Embryonic facial prominence (tissue), 1 donor: ENCODE measurements around the gene TMEM151A.

Experiments
- DNase-seq: peaks from one replicate; pipeline ENCODE4 v3.0.0-alpha.2; 2016; ENCODE audit errors: extremely low spot score

Gene TMEM151A

GRCh38 chr11:66283461-66284105 is 8.1 kb upstream of the TMEM151A start:
- no peak for DNase-seq

DNA sequence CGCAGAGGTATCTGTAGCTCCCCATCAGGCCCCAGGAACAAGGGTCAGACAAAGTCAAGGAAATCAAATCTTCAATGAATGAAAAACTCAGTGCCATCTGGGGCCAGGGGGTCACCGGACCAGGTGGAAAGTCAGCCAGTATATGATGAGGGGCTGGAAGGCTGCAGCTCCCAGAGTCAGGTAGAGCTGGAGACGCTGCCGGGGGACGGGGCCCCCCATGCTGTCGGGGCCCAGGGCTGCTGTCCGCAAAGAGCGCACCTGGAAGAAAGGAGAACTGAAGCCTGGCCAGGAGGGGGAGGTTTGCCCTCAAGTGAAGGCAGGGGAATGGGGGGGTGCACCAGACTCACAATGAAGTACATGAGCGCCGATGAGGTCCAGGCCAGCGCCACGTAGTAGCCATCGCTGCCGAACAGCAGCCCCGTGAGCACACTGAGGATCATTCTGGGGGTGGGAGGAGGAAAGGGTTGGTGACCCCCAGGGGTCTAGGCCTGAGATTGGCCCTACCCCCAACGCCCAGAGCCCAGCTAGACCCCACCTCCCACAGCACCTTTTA is 7.1 kb upstream of the TMEM151A start:
- no peak for DNase-seq

- no peak for DNase-seq
These were observed 6.3 kb upstream of the TMEM151A start for GRCh38 chr11:66285250-66285947.

DNA sequence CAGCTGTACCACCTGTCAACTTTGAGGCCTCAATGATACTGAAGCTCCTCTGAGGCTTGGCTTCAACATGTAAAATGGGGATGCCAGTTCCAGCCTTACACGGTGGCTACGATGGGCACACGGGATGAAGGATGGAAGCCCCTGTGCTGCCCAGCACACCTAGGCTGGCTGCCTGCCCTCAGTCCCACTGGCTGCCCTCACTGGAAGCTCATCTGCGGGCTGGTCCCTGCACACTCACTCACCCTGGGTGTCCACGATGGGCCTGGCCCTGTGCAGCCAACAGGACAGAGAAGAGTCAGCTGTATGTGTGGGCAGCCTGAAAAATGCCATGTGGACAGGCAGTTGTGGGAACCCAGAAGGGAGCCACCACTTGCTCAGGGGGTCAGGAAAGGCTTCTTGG is 5.0 kb upstream of the TMEM151A start:
- DNase-seq: no peak

DNA sequence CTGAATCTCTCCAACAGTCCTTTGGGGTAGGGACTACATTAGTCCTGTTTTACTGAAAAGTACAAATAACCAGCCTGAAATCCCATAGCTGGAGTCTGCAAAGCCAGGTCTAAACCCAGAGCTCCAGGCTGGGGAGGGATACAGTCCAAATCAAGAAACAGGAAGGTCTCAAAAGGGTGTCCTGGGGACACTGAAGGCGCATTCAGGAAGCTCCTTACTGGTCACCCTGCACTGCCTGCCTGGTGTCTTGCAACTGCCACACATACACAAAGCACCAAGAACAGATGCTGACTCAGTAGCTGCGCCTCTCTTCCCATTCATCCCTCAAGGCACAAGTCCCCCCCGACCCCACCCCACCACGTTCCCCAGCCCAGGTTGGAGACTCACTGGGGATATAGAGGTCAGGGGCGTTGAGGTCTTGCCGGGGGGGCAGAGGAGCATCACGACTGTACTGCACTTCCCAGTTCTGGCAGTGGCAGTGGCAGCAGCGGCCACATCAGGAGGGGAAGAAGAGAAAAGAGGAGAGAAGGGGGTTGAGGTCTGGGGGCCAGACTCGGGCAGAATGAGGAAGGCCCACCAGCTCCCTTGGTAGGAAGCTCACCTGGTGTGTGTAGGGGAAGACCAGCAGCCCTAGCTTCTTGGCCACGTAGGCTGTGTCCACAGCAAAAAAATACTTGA is 4.3 kb upstream of the TMEM151A start:
- DNase-seq: no peak

DNA sequence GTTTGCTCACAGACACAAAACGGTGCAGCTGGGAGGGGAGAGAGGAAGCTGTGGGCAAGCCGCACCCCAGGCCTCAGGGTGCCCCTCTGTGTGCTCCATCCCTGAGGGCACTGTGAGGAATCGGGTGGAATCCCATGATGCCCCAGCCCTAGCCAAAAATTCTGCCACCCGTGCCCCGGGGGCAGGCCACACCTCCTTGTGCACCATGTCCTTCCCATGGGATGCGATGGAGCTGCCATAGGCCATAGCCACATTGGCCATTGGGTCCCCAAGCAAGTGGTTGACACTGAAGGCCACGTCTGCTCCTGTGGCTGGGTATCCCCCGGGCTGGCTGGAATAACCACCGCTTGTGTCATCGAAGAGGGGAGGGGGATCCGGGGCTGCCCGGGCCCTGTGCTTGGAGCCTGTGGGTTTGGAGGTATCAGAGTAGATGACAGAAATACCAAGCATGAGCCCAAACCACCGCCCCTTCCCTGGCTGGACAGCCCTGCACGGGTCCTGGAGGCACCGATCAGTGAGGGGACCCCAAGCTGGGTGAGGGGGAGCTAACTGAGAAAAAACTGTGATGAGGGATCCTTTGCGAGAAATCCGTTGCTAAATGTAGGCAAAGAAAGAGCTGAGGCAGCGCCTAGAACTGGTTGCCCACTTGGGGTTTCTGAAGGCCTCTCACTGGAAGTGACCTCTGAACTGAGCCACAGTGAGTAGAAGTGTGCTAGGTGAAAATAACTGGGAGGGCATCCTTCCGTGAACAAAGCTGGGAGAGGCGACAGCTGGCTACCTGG is 3.6 kb upstream of the TMEM151A start:
- no peak for DNase-seq

- peak; percentile 99 for DNase-seq
These were observed 2.8 kb upstream of the TMEM151A start, which contains the start of gene YIF1A for GRCh38 chr11:66288671-66289547. YIF1A (minus strand) TSS chr11:66289143; CDS start chr11:66288985, 158 bp downstream.

GRCh38 chr11:66289548-66290329 is 2.0 kb upstream of the TMEM151A start:
- DNase-seq: peak; percentile 80

- DNase-seq: no peak
These were observed 1.4 kb upstream of the TMEM151A start for GRCh38 chr11:66290330-66290621.

GRCh38 chr11:66291303-66291705 is 390 bp upstream of the TMEM151A start:
- no peak for DNase-seq

DNA sequence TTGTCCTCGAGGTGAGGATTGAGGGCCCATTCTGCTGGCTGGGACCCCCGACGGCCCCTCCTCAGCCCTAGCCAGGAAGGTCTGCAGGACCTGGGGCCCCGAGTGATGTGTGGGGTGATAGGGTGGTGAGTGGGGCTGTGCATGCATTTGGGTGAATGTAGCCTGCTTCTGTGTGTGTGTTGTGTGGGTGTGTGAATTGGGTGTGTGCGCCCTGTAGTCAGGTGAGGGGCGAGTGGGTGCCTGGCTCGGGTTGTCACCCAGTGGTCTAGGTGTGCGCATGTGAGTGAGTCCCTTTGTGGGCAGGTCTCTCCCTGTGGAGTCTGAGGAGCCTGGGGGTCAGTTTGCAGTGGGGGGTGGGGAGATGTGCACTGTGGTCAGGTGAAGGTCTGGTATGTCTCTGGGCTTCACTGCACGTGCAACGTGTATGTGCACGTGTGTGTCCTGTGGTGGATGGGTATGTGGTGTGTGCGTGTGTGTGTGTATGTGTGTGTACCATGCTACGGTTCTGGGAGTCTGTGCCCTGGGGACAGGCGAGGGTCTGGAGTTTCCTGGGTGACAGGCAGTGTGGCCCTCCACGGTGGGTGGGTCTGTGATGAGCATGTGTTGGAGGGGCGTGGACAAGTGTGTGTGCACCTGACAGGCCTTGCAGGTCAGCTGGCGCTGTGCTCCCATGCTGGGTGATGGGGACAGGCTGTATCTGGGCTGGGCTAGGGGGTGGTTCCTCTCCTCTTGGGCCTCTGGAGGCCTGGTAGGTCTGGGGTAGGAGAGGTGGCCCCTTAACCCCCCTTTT is 1.0 kb downstream of the TMEM151A start:
- DNase-seq: no peak

DNA sequence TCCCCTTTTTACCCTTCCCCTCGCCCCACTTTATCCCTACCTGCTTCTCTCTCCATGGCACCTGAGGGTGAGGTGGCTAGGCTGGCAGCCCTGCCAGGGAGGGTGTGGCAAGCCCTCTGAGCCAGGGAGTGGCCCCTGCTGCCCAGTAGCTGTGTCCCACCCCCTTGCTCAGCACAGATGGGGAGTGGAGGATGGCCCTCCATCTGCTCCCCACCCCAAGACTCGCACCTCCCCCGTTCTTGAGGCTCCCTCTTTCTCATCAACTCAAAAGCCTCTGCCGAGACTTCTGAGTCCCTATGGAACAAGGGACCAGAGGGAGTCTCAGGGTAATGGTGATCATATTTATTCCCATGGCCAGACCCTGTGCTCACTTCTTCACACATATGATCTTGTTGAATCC is 1.7 kb downstream of the TMEM151A start:
- DNase-seq: no peak

DNA sequence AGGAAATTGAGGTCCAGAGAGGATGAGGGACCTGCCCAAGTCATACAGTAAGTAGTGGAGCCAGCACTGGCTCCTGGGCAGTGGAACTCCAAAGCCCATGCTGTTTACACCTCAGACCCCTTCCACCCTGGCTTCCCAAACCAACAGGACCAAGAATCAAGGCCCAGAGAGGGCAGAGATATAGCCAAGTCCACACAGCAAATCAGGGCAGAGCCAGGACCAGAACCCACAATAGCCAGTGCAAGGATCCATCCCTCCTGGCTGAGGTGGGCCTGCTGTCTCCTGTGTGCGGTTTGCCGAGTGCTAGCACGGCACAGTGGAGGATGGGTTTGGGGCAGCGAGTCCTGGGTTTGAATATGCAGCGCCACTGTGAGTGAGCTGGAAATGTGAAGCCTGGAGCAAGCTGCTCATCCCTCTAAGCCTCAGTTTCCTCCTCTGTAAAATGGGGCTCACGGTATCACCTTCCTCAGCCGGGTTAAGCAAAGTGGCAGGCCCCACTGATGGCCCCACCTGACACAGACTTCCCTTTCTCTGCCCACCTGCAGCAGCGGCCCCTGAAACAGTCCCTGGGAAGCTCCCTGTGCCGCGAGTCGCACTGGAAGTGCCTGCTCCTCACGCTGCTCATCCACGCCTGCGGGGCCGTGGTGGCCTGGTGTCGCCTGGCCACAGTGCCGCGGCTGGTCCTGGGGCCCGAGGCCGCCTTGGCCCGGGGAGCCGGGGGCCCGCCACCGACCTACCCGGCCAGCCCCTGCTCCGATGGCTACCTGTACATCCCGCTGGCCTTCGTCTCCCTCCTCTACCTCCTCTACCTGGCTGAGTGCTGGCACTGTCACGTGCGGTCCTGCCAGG is 2.3 kb downstream of the TMEM151A start:
- no peak for DNase-seq

- DNase-seq: no peak
These were observed 3.2 kb downstream of the TMEM151A start for GRCh38 chr11:66294626-66295620.

- no peak for DNase-seq
These were observed 5.9 kb downstream of the TMEM151A start for GRCh38 chr11:66297610-66298009.

GRCh38 chr11:66299186-66299585 is 7.5 kb downstream of the TMEM151A start:
- no peak for DNase-seq

DNA sequence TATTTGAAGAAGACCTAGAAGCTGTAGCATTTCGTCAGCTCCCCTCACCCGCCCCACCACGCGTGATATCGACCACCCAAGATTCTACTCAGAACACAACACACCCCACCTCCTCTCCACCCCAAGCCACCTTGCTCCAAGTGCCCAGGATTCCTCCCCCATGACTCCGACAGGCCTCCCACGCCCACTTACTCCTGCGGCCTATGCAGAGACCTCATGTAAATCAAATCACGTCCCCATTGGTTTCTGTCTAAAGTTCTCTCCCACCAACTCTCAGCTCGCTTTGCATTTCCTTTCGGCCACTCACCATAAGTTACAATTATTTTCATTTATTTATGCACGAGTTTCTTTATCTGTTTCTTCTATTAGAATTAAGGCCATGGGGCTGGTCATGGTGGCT is 11.0 kb downstream of the TMEM151A start:
- DNase-seq: no peak
